Measurements from ENCODE around the gene AQP2. TPM values are rescaled to one million over a fixed set of nuclear protein-coding genes. Genes with fewer than 3 reads are reported as not detected.

The AQP2 gene
- total and polyA plus RNA-seq, 2 of the 4 experiments (the other 2 are of a cell fraction): not detected

- intact Hi-C loops (cut with micrococcal nuclease) (no loop called here), dilution Hi-C loops (cut with HindIII; ENCODE audit: low sequenced_read_pairs, unreplicated experiment) (no loop called here), in situ Hi-C loops (cut with MboI; ENCODE audit: low sequenced_read_pairs) (loop anchor here (10.0 kb wide), 1 partner anchor 198 kb away; no protein-coding TSS in a partner anchor)
- H3K4me2 ChIP-seq (ENCODE audit: low read depth, low read length): no peak overlapping the region
- no peaks in the 10 kb centered on the region for H3K4me1 ChIP-seq (ENCODE audit: control insufficient read depth, insufficient read depth, low read length)
- no peak overlapping the region for H3K9ac ChIP-seq (ENCODE audit: low read depth, low read length)
- H2AK9ac ChIP-seq (replicated peaks; ENCODE audit: low read depth, low read length, poor library complexity): no peak overlapping the region
- no peaks in the 10 kb centered on the region for H3K9me3 ChIP-seq (ENCODE audit: control insufficient read depth, insufficient read depth, low read length)
- H3K9me1 ChIP-seq (ENCODE audit: insufficient read depth, low read length): no peaks in the 10 kb centered on the region
- DNase-seq (no peak), ATAC-seq (ENCODE audit: low read depth) (no peak)
- no peaks in the 10 kb centered on the region for H4K20me1 ChIP-seq (ENCODE audit: insufficient read depth, low read length)
- H3K27me3 ChIP-seq (ENCODE audit: control insufficient read depth, insufficient read depth, low read length): peaks cover 10% of the 10 kb centered on the region; the same call in 1 of the 2 replicates
- POLR2A ChIA-PET (ENCODE audit: unreplicated experiment): no interaction called here
- no TSS peak for BruUV-seq (replicated peaks)
- H2AFZ ChIP-seq (replicated peaks; ENCODE audit: low read length, poor library complexity): no peak overlapping the region
- no peak overlapping the region for H4K91ac ChIP-seq (ENCODE audit: insufficient read depth, low read depth, low read length)
- H3K4me3 ChIP-seq (ENCODE audit: insufficient read depth, low read depth, low read length): no peak overlapping the region
- no peak overlapping the region for H2BK15ac ChIP-seq (ENCODE audit: low read depth, low read length)
- no peak overlapping the region for H2BK5ac ChIP-seq (ENCODE audit: low read depth, low read length, poor library complexity, severe bottlenecking)
- H3K14ac ChIP-seq (replicated peaks; ENCODE audit: low read depth, low read length): no peak overlapping the region
- H2BK120ac ChIP-seq (ENCODE audit: low read depth, low read length): no peak overlapping the region
- no peaks in the 10 kb centered on the region for H3K36me3 ChIP-seq (ENCODE audit: control insufficient read depth, insufficient read depth, low read length)
- no CpG with 5 or more reads among the region's 2 CpGs for WGBS, 2 experiments (ENCODE audit: extremely low coverage in 2 of 2, insufficient read length in 1 of 2)
- no peak overlapping the region for H2BK20ac ChIP-seq (ENCODE audit: low read depth, low read length)
- no peak overlapping the region for H3K23ac ChIP-seq (ENCODE audit: low read depth, low read length)
- no peak overlapping the region for H4K8ac ChIP-seq (ENCODE audit: low read depth in 2 of 2, low read length in 2 of 2)
- no peak for TF ChIP-seq MAZ (IDR thresholded peaks at IDR 0.05; ENCODE audit: borderline replicate concordance, low read depth, low read length)
- no peak for TF ChIP-seq RCOR1 (IDR thresholded peaks at IDR 0.05; ENCODE audit: insufficient replicate concordance, low read length)
- no peak for TF ChIP-seq USF2 (IDR thresholded peaks at IDR 0.05; ENCODE audit: low read depth, low read length)
- TF ChIP-seq CHD1 (IDR thresholded peaks at IDR 0.05; ENCODE audit: low read depth, low read length): no peak
- no peaks in the 10 kb centered on the region for H3K79me1 ChIP-seq (ENCODE audit: low read depth in 1 of 2, low read length in 2 of 2)
- no peak overlapping the region for H2AK5ac ChIP-seq (ENCODE audit: low read depth, low read length)
- H3K4ac ChIP-seq (ENCODE audit: low read depth, low read length): no peak overlapping the region
- H3K56ac ChIP-seq (ENCODE audit: extremely low read depth, insufficient read depth, low read length): no peak overlapping the region
- H3K27ac ChIP-seq (ENCODE audit: insufficient read depth, low read length): no peak overlapping the region
- H4K5ac ChIP-seq (ENCODE audit: low read depth, low read length): no peak overlapping the region
- no peak overlapping the region for H3K18ac ChIP-seq (ENCODE audit: low read depth, low read length)
- CTCF ChIA-PET: interaction anchor here (1.2 kb wide), 1 partner anchor 79 kb away, joined by 4 read pairs; no protein-coding TSS in a partner anchor
Measured at GRCh38 chr12:49976557-49976956, 26.0 kb downstream of the AQP2 start.

Data from IMR-90 (cell line).